HG02840 (cell line): Measurements from ENCODE around the gene PRR16.

ENCODE experiments used
- ATAC-seq: cut with Tn5 transposase; IDR thresholded peaks from one replicate; pipeline ENCODE4 v1.9.1; 2021; ENCODE audit warnings: mild to moderate bottlenecking, moderate library complexity, moderate number of reproducible peaks; ENCODE audit not compliant: unreplicated experiment, low FRiP score

The PRR16 gene

DNA sequence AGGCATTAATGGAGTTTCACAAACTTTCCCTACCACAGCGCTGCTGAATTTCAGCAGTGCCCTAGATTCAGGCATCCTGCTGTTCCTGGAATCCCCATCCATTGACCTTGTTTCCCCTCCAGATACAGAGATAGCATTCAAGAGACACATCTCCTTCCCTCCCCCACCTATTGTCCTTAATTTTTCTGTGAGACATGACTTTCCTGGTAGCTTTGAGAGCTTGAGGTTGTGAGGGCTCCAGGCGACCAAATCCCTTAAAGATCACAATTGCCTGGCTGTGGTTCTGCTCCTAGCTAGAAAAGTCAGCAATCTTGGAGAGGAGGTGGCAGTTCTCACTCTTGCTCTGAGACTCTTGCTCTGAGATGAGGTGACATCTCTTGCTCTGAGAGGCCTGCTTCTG is 48.0 kb downstream of the PRR16 start:
- no peak for ATAC-seq

DNA sequence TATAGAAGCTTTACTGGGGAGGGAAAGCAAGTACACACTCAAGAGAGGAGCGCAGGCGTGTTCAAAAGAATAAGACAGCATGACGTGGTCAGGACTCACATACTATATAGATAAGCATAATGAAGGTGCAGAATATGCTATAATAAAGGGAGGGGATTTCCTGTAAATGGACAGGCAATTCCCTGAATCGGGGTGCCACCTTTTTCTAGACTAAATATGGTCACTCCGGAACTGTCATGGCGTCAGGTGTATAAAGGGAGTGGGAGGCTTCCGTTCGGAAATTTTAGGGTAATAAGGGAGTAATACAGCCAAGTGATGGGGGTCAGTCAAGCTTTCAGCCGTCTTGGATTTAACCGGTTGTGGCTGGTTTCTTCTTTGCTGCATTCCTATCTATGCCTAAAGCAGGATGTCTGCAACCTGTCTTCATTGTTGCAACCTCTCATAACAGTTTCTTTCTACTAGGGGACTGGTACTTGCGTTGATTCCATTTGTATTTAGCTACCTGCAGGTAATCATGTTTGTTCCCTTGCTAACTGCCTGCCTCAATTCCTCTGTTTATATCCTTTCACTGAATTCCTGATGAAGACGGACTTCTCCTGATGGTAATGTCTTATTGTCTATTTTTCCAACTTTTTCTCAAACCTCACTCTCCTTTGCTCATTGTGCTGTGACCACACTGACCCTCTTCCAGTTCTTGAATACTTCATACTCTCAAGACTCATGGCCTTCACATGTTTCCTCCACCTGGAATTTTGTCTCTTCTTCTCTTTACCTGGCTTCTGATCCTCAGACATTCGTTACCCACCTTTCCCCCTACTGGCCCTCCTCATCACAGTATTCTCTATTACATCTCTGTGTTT is 48.9 kb downstream of the PRR16 start:
- no peak for ATAC-seq

DNA sequence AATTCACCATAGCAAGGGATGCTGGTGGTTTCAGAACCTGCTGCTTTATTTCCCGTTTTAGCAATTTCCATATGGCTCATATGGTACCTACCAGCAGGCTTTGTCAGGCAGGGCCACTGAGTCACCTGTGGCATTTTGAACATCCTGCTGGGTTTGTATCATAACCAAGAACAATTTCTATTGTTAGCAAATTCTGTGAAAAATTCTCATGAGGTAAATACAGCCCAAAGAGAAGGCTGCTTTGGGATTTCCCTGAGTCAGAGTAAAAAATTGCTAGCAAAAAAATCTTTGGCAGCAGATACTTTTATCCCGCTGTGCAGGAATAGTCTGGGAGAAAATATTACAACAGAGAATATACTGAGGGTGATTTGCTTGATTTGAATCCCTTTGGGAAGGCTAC is 52.7 kb downstream of the PRR16 start:
- no peak for ATAC-seq

DNA sequence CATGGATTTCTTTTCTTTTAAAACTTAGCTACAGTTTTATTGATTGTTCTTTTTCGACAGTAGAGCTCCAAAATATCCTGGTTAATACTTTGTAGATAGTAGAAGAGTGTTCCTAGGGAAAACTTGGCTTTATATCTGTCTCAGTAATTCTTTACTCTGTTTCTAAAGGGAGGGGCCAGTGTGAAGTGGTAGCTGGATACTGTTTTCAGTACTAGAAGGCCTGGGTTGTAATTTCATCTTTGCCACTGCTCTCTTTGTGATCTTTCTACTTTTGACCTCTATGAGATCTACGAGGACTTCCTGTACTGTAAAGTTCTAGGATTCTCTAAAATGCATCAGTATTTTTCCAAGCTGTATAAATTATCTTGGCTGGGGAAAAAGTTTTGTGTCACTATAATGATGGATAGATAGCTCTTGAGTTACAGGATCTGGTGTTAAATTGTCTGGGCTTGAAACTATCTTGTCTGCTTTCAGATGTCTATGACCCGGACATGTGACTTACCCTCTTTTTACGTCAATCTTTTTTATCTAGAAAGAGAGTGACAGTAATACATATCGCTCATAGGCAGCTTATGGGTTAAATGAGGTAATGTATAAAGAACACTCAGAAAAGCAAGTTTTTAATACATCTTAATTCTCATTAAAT is 53.6 kb downstream of the PRR16 start:
- no peak for ATAC-seq

DNA sequence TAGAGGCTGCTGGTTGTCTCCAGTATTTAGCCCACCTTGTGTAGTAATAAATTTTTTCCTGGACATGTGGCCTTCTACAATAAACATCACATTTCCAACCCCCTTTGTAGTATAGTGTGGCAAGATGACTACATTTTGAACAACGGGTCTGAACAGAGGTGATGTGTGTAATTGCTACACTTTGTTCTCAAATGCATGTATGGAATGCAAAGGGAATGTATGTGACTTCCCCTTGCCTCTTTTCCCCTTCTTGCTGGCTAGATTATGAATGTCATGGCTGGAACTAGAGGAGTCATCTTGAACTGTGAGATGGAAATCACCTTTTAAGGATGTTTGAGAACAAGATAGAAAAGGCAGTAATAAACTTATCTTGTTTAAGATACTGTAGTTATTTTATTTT is 54.5 kb downstream of the PRR16 start:
- ATAC-seq, result no peak

DNA sequence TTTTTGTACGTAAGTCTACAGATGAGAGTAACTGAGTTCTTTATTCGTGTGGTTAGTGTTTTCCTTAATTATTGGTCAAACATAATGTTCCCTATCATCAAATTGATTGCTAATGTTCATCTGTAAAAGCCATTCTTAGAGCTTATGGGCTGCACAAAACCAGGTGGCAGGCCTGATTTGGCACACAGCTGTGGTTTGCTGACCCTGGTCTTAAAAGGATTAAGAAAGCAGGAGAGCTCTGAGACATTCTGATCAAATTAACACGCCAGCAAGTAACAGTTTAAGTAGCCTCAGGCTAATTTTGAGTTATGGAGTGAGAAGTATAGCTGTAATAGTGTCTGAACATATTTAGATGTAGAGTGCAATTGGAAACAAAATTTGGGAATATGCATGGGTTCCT is 63.2 kb downstream of the PRR16 start:
- ATAC-seq, result no peak

DNA sequence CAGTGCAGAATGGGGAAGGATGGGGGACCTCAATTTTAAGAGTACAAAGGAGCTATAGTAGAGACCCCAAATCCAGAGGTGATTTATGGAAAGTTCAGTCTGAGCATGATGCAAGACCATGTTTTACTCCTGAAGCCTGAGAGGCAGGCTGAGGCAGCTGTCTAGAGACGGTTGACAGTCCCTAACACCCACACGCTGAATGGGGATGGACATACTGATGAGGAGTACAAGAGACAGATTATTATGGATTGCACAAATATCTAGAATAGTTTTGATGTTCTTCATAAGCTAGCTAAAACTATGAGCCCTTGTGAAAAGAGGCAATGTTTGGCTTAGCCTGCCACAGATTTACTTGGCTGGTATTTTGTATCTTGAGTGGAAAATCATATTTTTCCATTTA is 64.5 kb downstream of the PRR16 start:
- no peak for ATAC-seq

DNA sequence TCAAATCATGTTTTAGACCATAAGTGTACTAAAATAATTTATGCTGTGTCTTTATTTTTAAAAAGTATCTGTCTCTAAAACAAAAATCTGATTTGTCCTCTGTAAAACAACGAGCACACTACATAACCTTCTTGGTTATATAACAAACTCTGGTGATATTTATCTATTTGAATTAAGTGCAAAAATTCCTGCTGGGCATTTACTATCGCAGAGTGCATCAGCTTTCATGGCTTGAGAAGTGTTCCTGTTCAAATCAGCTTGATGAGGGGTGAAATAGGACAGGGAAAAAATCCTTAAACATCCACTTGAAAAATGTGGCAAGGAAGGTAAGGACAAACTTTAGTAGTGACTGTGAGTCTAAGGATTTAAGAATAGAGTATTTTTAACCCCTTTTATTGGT is 65.3 kb downstream of the PRR16 start:
- ATAC-seq, result no peak

DNA sequence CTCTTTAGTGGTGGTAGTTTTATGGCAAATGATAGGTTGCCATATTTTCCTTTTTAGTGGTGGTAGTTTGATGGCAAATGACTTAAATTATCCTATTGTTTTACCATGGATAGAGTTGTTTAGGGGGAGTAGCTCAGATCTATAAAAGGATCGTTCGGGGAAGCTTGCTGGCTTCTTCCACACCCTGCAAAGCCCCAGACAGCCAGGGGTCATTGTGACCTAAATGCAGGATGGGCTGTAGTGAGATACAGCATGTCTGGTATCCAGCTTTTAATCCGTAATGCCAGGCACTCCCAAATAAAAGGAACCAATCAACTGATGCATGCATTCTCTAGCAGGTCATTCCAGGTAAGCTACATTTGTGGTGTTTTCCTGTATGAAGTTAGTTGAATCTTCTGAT is 67.1 kb downstream of the PRR16 start:
- no peak for ATAC-seq

DNA sequence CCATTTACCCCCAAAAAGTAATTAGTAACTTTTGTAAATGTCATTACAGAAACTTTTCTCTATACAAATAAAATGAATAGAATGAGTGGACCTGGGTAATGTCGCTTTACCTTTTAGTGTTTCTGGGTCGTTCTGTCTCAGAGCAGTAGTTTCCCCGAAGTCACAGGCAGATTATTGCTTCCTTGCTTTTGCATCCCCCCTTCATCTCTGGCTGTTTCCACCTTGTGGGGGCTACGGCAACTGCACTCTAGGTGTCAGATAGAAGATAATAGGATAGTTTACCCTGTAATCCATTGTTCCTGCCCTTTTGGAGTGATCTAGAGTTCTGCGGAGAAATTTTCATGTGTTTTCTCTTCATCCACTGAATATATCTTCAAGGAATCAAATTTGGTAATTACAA is 68.7 kb downstream of the PRR16 start:
- no peak for ATAC-seq

DNA sequence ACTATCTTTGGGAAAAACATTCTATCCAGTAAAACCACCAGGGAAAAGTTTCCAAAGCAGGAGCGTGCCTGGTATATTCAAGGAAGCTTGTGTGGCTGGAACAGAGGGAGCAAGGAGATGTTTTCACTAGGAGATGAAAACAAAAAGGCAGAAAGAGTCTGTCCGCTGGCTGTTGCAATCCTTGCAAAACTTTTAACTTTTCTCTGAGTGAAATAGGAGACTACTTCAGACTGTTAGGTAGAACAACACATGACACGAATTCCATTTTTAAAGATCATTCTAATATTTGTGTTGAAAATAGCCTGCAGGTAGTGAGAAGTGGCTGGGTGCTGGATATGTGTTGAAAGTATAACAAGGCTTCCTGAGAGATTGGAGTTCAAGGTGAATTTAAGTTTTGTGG is 69.5 kb downstream of the PRR16 start:
- ATAC-seq, result no peak

DNA sequence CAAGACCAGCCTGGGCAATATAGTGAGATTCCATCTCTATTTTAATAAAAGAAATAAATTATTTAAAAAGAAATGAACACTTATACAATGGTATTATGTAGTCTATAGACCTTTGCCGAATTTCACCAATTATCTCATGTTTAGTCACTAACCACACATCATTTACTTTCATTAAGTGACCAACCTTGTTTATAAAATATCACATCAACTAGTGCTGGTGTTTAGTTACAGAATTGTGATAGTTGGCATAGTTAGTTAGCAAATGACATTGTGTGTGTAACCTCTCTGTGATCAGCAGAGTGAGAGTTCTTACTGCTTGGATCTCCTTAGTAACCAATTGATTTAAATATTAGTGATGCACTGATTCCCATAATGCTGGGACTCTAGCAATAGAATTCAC is 71.8 kb downstream of the PRR16 start:
- no peak for ATAC-seq

DNA sequence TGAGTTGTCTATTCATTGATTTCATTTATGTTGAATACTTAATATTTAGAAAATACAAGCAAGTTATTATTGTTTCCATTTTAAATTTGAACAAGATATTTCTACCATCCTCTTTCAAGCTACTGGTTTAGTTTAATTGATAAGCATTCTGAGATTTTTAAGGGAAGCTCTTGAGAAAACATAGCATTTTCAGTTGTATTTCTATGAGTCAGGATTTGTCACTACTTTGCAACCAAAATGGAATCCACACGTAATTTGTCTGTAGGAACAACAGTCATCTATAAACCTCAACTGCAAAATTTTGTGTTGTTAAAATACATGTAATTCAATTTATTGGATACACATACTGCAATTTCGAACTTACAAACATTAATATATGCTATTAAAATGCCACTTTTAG is 74.0 kb downstream of the PRR16 start:
- no peak for ATAC-seq

DNA sequence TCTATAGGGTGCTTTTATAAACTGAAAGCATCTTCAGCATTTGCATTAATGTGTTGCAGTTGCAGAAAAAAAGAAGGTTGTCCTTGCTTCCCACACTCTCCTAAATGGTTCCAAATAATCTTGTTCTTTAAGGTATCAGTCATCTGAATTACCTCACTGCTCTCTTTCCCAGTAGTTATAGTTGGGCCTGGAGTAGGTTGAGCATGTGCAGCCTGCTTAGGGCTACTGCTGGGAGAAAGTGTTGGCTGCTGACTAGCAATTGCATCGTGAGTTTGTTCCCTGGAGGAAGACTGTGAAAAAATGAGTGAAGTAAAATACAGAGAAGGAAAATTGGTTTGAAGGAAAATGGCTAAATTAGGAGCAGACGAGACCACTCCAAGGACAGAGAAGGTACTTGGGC is 74.5 kb downstream of the PRR16 start:
- no peak for ATAC-seq

DNA sequence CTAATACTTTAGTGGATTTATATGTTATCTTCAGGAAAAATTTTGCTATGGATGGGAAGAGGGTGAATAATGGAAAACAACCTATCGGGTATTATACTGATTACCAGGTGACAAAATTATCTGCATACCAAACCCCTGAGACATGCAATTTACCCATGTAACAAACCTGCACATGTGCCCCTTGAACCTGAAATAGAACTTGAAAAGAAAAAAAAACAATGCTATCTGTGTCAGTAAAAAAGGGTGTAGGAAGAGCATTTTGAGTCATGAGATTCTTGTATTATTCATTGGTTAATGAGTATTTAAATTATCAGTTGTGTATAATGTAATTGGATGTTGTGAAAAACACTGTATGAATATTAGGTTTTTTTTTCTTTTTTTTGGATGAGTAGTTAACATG is 75.4 kb downstream of the PRR16 start:
- no peak for ATAC-seq

DNA sequence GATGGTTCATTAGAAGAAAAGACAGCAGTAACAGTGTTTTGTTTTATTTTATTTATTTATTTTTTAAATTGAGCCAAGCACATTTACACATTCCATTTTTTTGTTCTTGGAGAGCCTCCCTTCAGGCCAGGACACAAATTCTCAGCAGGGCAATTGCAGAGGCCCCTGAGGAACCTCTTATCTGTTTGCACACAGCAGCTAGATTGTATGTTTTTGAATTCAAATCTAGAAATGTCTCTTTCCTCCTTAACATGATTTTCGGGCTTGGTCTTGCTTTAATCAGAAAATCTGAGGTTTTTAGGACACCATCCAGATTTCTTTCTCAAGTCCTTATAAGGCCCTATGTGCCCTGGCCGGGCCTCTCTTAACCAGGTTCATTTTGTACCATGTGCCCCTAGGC is 76.0 kb downstream of the PRR16 start:
- no peak for ATAC-seq

DNA sequence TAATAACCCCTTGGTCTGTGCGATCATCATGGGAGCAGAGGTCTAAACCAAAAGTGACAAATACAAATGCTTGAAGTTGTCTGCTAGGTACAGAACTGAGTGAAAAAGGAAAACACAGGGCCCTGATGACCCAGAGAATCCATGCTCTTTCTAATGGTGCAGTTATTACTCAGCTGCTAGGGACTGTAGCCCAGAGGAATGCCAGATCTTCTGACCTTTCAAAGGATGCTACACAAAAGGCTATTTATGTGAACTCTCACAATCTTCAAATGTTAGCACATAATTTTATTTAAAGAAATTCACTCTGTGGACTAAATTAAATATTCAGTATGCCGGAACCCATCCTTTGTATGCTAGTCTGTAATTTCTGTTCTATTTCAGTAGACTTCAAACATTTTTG is 79.9 kb downstream of the PRR16 start:
- no peak for ATAC-seq

DNA sequence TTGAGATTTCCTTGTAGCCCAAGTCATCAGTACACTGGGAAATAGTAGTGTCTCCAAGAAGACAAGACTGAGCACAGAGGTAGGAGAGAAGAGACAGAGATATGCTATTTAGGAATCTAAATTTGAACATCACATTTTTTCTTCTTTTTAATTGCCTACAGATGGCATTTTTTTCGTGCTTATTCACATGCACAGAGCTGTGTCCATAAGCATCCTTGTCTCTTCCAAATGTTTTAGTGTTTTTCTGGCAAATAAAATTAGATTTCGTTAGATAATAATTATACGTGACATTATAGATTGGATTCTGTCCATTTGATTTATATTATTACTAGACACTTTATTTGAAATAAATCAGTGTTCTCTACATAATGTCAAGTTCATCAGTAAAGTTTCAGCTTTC is 80.9 kb downstream of the PRR16 start:
- ATAC-seq, result no peak

DNA sequence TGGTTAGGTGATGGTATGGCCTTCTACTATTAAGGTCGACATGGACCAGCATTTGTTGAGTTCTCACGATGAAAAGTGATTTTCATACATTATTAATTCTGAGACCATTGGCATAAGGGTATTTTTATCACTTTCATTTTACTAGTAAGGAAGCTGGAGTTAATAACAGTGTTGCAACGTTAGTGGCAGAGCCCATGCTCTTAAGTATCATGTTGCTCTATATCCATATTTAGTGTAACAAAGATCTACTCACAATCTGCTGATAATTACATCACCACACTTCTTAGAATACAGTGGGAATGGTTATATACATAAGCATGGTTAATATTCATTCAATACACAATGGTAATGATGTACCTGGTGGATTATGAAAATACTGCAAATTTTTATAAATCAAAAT is 81.9 kb downstream of the PRR16 start:
- ATAC-seq, result no peak

DNA sequence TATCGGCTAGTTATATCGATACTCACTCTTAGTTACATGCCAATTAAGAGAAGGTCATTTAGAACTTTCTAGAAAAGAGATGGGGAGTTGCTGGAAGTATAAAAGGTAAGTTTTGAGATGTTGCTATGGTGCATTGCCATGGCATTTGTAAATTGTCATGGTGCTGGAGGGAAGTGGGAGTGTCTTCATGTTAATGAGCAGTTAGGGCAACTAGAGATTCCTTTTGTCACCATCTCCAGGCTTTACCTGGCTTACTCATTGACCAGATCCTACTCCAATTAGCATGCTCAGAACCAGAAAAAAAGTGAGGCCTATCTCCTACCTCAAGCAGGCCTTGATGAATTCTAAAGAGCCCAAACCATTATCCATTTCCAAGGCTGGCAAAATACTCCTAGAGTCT is 82.8 kb downstream of the PRR16 start:
- no peak for ATAC-seq

DNA sequence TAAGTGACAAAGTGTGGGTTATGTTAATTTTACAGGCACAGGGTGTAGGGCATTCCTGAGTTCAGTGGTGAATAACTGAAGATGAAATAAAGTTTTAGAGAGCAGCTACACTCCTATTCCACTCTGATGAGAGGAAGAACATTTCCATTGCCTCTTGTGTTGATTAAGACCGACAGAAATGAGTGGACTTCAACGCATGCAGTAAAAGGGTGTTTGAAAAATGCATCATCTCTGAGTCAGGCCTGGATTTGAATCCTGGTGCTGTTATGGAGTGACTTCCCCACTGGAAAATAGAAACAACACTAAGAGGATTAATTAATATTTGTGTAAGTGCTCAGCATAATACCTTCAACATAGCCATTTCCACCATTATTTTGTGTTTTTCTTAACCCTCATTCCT is 86.3 kb downstream of the PRR16 start:
- ATAC-seq, result no peak

DNA sequence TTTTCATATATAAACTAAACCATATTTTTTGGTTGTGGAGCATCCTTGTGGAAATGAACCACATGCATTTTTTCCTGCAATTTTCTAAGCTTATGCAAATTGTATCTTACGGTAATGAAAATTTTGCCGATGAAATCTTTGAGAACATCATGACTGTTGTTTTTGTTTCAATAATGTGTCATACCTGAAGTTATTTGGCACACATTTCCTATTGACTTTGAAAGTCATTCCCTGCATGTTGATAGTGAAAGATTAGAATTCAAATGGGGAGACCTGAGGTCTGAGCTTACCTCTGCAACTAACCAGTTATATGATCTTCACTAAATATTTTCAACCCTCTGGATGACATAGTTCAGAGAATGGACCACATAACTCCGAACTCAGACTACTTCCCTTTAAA is 88.5 kb downstream of the PRR16 start:
- ATAC-seq, result no peak
